ENCODE measurements around the gene MYO3A. TPM values are rescaled to one million over a fixed set of nuclear protein-coding genes. Genes with fewer than 3 reads are reported as not detected.

The MYO3A gene
- total RNA-seq (2021) (not detected in 2 replicates), Bru-seq, nascent RNA (percentile 0 among the genes with signal in this experiment), BruChase-seq, experiment 1, labeled RNA remaining after a 2-hour chase (not detected), BruChase-seq, experiment 2, labeled RNA remaining after a 6-hour chase (not detected)
- long read RNA-seq, result 0 reads

- Histone ChIP-seq H3K9me3 (ENCODE audit: insufficient read depth, low read depth) (no peaks in the 10 kb centered on the region), H3K9me2 (ENCODE audit: insufficient read depth) (no peaks in the 10 kb centered on the region), H3K27me3 (ENCODE audit: insufficient read depth, low read depth) (peaks cover 19% of the 10 kb centered on the region; the same call in 1 of the 2 replicates), H3K36me3 (ENCODE audit: low read depth) (no peaks in the 10 kb centered on the region), H2AFZ (no peak within 1 kb of the TSS), H3K79me2 (ENCODE audit: low read depth) (no peaks in the 10 kb centered on the region), H3K4me2 (no peak within 1 kb of the TSS), H3K4me1 (replicated peaks; ENCODE audit: insufficient read depth) (no peaks in the 10 kb centered on the region), H3K27ac (no peak within 1 kb of the TSS), H4K20me1 (ENCODE audit: insufficient read depth) (no peaks in the 10 kb centered on the region), H3F3A (ENCODE audit: insufficient read depth, low read depth) (no peaks in the 10 kb centered on the region), H3K4me3 (no peak within 1 kb of the TSS)
- ChIA-PET POLR2A (ENCODE audit: unreplicated experiment) (no interaction called here), CTCF (no interaction called here)
- no TSS peak for BruUV-seq (replicated peaks)
- intact Hi-C loops (cut with micrococcal nuclease; ENCODE audit: unreplicated experiment), result loop anchor here (10.0 kb wide), 1 partner anchor 61 kb away; no protein-coding TSS in a partner anchor
- no peak for DNase-seq
- TF ChIP-seq CTCF (conservative IDR thresholded peaks at IDR 0.05) (no peak), EZH2 (IDR thresholded peaks at IDR 0.05; ENCODE audit: low read depth) (no peak)
Observed at GRCh38 chr10:25933653-25934608, at the start of gene MYO3A. Gene MYO3A (plus strand): TSS chr10:25934229. CDS start chr10:25952111, 17,882 bp downstream.

GRCh38 chr10:25888627-25889026 is 45.4 kb upstream of the MYO3A start:
- Histone ChIP-seq H3K27me3 (ENCODE audit: insufficient read depth, low read depth) (no peaks in the 10 kb centered on the region), H3K9me2 (ENCODE audit: insufficient read depth) (no peaks in the 10 kb centered on the region), H3F3A (ENCODE audit: insufficient read depth, low read depth) (no peaks in the 10 kb centered on the region), H3K27ac (no peak overlapping the region), H3K79me2 (ENCODE audit: low read depth) (no peaks in the 10 kb centered on the region), H3K36me3 (ENCODE audit: low read depth) (no peaks in the 10 kb centered on the region), H3K4me2 (no peak overlapping the region), H2AFZ (no peak overlapping the region), H3K9me3 (ENCODE audit: insufficient read depth, low read depth) (no peaks in the 10 kb centered on the region), H3K4me3 (no peak overlapping the region), H3K4me1 (replicated peaks; ENCODE audit: insufficient read depth) (no peaks in the 10 kb centered on the region), H4K20me1 (ENCODE audit: insufficient read depth) (no peaks in the 10 kb centered on the region)
- TF ChIP-seq CTCF (conservative IDR thresholded peaks at IDR 0.05), result no peak
- no peak for TF ChIP-seq EZH2 (IDR thresholded peaks at IDR 0.05; ENCODE audit: low read depth)
- intact Hi-C loops (cut with micrococcal nuclease; ENCODE audit: unreplicated experiment), result no loop called here
- POLR2A ChIA-PET (ENCODE audit: unreplicated experiment), result no interaction called here
- DNase-seq, result no peak
- BruUV-seq (replicated peaks), result no TSS peak
- CTCF ChIA-PET, result no interaction called here

- Histone ChIP-seq H3K4me2 (no peak overlapping the region), H3K9me2 (ENCODE audit: insufficient read depth) (no peaks in the 10 kb centered on the region), H3K27me3 (ENCODE audit: insufficient read depth, low read depth) (no peaks in the 10 kb centered on the region), H3K27ac (no peak overlapping the region), H3K36me3 (ENCODE audit: low read depth) (no peaks in the 10 kb centered on the region), H3K79me2 (ENCODE audit: low read depth) (no peaks in the 10 kb centered on the region), H3K9me3 (ENCODE audit: insufficient read depth, low read depth) (no peaks in the 10 kb centered on the region), H3F3A (ENCODE audit: insufficient read depth, low read depth) (no peaks in the 10 kb centered on the region), H2AFZ (no peak overlapping the region), H3K4me3 (no peak overlapping the region), H4K20me1 (ENCODE audit: insufficient read depth) (no peaks in the 10 kb centered on the region), H3K4me1 (replicated peaks; ENCODE audit: insufficient read depth) (no peaks in the 10 kb centered on the region)
- ChIA-PET CTCF (interaction anchor here (0.6 kb wide), 1 partner anchor 1372 kb away, joined by 3 read pairs; no protein-coding TSS in a partner anchor), POLR2A (ENCODE audit: unreplicated experiment) (no interaction called here)
- intact Hi-C loops (cut with micrococcal nuclease; ENCODE audit: unreplicated experiment), result no loop called here
- BruUV-seq (replicated peaks), result no TSS peak
- DNase-seq, result no peak
- TF ChIP-seq EZH2 (IDR thresholded peaks at IDR 0.05; ENCODE audit: low read depth) (no peak), CTCF (conservative IDR thresholded peaks at IDR 0.05) (no peak)
Observed at GRCh38 chr10:25890995-25891394, 43.0 kb upstream of the MYO3A start.

Data from PC-9 (cell line).